ENCODE results near the gene FAM193A. TPM values are rescaled to one million over a fixed set of nuclear protein-coding genes. Genes with fewer than 3 reads are reported as not detected.

FAM193A gene
- total and polyA plus RNA-seq, 9 donors = 12.9 to 24.2 (median 19.7) TPM

GRCh38 chr4:2574009-2574408 is 37.6 kb downstream of the FAM193A start:
- no peak for DNase-seq
- Histone ChIP-seq H3K9me3 (replicated peaks; ENCODE audit: control insufficient read depth, low read depth, low read length) (no peaks in the 10 kb centered on the region), H3K36me3 (ENCODE audit: control insufficient read depth, insufficient read depth, low read length) (peaks cover 8% of the 10 kb centered on the region), H3K27me3 (ENCODE audit: control insufficient read depth, insufficient read depth, low read length) (no peaks in the 10 kb centered on the region), H3K4me1 (ENCODE audit: control insufficient read depth, insufficient read depth, low read length) (peaks cover 13% of the 10 kb centered on the region), H3K27ac (ENCODE audit: low read length) (no peak overlapping the region), H3K4me3 (ENCODE audit: low read length) (no peak overlapping the region)
- WGBS (ENCODE audit: insufficient coverage) = 94% methylated on average over 4 of the region's 7 CpGs

GRCh38 chr4:2574863-2575262 is 38.4 kb downstream of the FAM193A start:
- Histone ChIP-seq H3K27me3 (ENCODE audit: control insufficient read depth, insufficient read depth, low read length) (no peaks in the 10 kb centered on the region), H3K4me3 (ENCODE audit: low read length) (no peak overlapping the region), H3K4me1 (ENCODE audit: control insufficient read depth, insufficient read depth, low read length) (peaks cover 13% of the 10 kb centered on the region), H3K27ac (ENCODE audit: low read length) (no peak overlapping the region), H3K36me3 (ENCODE audit: control insufficient read depth, insufficient read depth, low read length) (peaks cover 4% of the 10 kb centered on the region), H3K9me3 (replicated peaks; ENCODE audit: control insufficient read depth, low read depth, low read length) (no peaks in the 10 kb centered on the region)
- no peak for DNase-seq
- 85% methylated on average over 9 of the region's 9 CpGs for WGBS (ENCODE audit: insufficient coverage)

- peaks cover 4% of the 10 kb centered on the region for H3K36me3 ChIP-seq (ENCODE audit: control insufficient read depth, insufficient read depth, low read length)
- DNase-seq = no peak
- peaks cover 4% of the 10 kb centered on the region for H3K4me1 ChIP-seq (ENCODE audit: control insufficient read depth, insufficient read depth, low read length)
- H3K9me3 ChIP-seq (replicated peaks; ENCODE audit: control insufficient read depth, low read depth, low read length) = peaks cover 5% of the 10 kb centered on the region
- H3K27ac ChIP-seq (ENCODE audit: low read length) = no peak overlapping the region
- no peaks in the 10 kb centered on the region for H3K27me3 ChIP-seq (ENCODE audit: control insufficient read depth, insufficient read depth, low read length)
- no peak overlapping the region for H3K4me3 ChIP-seq (ENCODE audit: low read length)
- 100% methylated on average over 4 of the region's 4 CpGs for WGBS (ENCODE audit: insufficient coverage)
Observed at GRCh38 chr4:2576290-2576689, 39.8 kb downstream of the FAM193A start.

- no peak for DNase-seq
- H3K36me3 ChIP-seq (ENCODE audit: control insufficient read depth, insufficient read depth, low read length) = peaks cover 4% of the 10 kb centered on the region
- H3K27ac ChIP-seq (ENCODE audit: low read length) = no peak overlapping the region
- no CpG with 5 or more reads among the region's 4 CpGs for WGBS (ENCODE audit: insufficient coverage)
- no peaks in the 10 kb centered on the region for H3K27me3 ChIP-seq (ENCODE audit: control insufficient read depth, insufficient read depth, low read length)
- H3K9me3 ChIP-seq (replicated peaks; ENCODE audit: control insufficient read depth, low read depth, low read length) = peaks cover 5% of the 10 kb centered on the region
- peaks cover 4% of the 10 kb centered on the region for H3K4me1 ChIP-seq (ENCODE audit: control insufficient read depth, insufficient read depth, low read length)
- no peak overlapping the region for H3K4me3 ChIP-seq (ENCODE audit: low read length)
Observed at GRCh38 chr4:2578106-2578505, 41.7 kb downstream of the FAM193A start.

GRCh38 chr4:2579910-2580309 is 43.5 kb downstream of the FAM193A start:
- peaks cover 2% of the 10 kb centered on the region for H3K36me3 ChIP-seq (ENCODE audit: control insufficient read depth, insufficient read depth, low read length)
- no peak overlapping the region for H3K27ac ChIP-seq (ENCODE audit: low read length)
- H3K9me3 ChIP-seq (replicated peaks; ENCODE audit: control insufficient read depth, low read depth, low read length) = peaks cover 5% of the 10 kb centered on the region
- peaks cover 9% of the 10 kb centered on the region for H3K4me1 ChIP-seq (ENCODE audit: control insufficient read depth, insufficient read depth, low read length)
- 97% methylated on average over 4 of the region's 5 CpGs for WGBS (ENCODE audit: insufficient coverage)
- DNase-seq = no peak
- no peak overlapping the region for H3K4me3 ChIP-seq (ENCODE audit: low read length)
- no peaks in the 10 kb centered on the region for H3K27me3 ChIP-seq (ENCODE audit: control insufficient read depth, insufficient read depth, low read length)

- 74% methylated on average over 4 of the region's 4 CpGs for WGBS (ENCODE audit: insufficient coverage)
- no peak for DNase-seq
- Histone ChIP-seq H3K4me1 (ENCODE audit: control insufficient read depth, insufficient read depth, low read length) (peaks cover 18% of the 10 kb centered on the region), H3K4me3 (ENCODE audit: low read length) (no peak overlapping the region), H3K27me3 (ENCODE audit: control insufficient read depth, insufficient read depth, low read length) (no peaks in the 10 kb centered on the region), H3K9me3 (replicated peaks; ENCODE audit: control insufficient read depth, low read depth, low read length) (peaks cover 5% of the 10 kb centered on the region), H3K27ac (ENCODE audit: low read length) (peak overlapping the region; percentile 13), H3K36me3 (ENCODE audit: control insufficient read depth, insufficient read depth, low read length) (no peaks in the 10 kb centered on the region)
Observed at GRCh38 chr4:2583092-2583491, 46.6 kb downstream of the FAM193A start.

GRCh38 chr4:2583517-2583916 is 47.1 kb downstream of the FAM193A start:
- Histone ChIP-seq H3K27me3 (ENCODE audit: control insufficient read depth, insufficient read depth, low read length) (no peaks in the 10 kb centered on the region), H3K36me3 (ENCODE audit: control insufficient read depth, insufficient read depth, low read length) (no peaks in the 10 kb centered on the region), H3K4me1 (ENCODE audit: control insufficient read depth, insufficient read depth, low read length) (peaks cover 18% of the 10 kb centered on the region), H3K9me3 (replicated peaks; ENCODE audit: control insufficient read depth, low read depth, low read length) (peaks cover 5% of the 10 kb centered on the region), H3K4me3 (ENCODE audit: low read length) (no peak overlapping the region), H3K27ac (ENCODE audit: low read length) (peak overlapping the region; percentile 13)
- no peak for DNase-seq
- 31% methylated on average over 3 of the region's 4 CpGs for WGBS (ENCODE audit: insufficient coverage)

GRCh38 chr4:2586502-2586901 is 50.1 kb downstream of the FAM193A start:
- WGBS (ENCODE audit: insufficient coverage) = no CpG with 5 or more reads among the region's 5 CpGs
- no peak overlapping the region for H3K4me3 ChIP-seq (ENCODE audit: low read length)
- no peak for DNase-seq
- H3K27ac ChIP-seq (ENCODE audit: low read length) = no peak overlapping the region
- H3K9me3 ChIP-seq (replicated peaks; ENCODE audit: control insufficient read depth, low read depth, low read length) = no peaks in the 10 kb centered on the region
- H3K36me3 ChIP-seq (ENCODE audit: control insufficient read depth, insufficient read depth, low read length) = no peaks in the 10 kb centered on the region
- peaks cover 18% of the 10 kb centered on the region for H3K4me1 ChIP-seq (ENCODE audit: control insufficient read depth, insufficient read depth, low read length)
- H3K27me3 ChIP-seq (ENCODE audit: control insufficient read depth, insufficient read depth, low read length) = no peaks in the 10 kb centered on the region

- DNase-seq = no peak
- H3K9me3 ChIP-seq (replicated peaks; ENCODE audit: control insufficient read depth, low read depth, low read length) = no peaks in the 10 kb centered on the region
- H3K27ac ChIP-seq (ENCODE audit: low read length) = no peak overlapping the region
- 70% methylated on average over 3 of the region's 8 CpGs for WGBS (ENCODE audit: insufficient coverage)
- H3K27me3 ChIP-seq (ENCODE audit: control insufficient read depth, insufficient read depth, low read length) = no peaks in the 10 kb centered on the region
- no peak overlapping the region for H3K4me3 ChIP-seq (ENCODE audit: low read length)
- H3K36me3 ChIP-seq (ENCODE audit: control insufficient read depth, insufficient read depth, low read length) = no peaks in the 10 kb centered on the region
- H3K4me1 ChIP-seq (ENCODE audit: control insufficient read depth, insufficient read depth, low read length) = peaks cover 18% of the 10 kb centered on the region
Observed at GRCh38 chr4:2587213-2587823, 50.9 kb downstream of the FAM193A start.

- H3K9me3 ChIP-seq (replicated peaks; ENCODE audit: control insufficient read depth, low read depth, low read length) = no peaks in the 10 kb centered on the region
- H3K27me3 ChIP-seq (ENCODE audit: control insufficient read depth, insufficient read depth, low read length) = no peaks in the 10 kb centered on the region
- no peak for DNase-seq
- peaks cover 17% of the 10 kb centered on the region for H3K4me1 ChIP-seq (ENCODE audit: control insufficient read depth, insufficient read depth, low read length)
- H3K4me3 ChIP-seq (ENCODE audit: low read length) = no peak overlapping the region
- H3K27ac ChIP-seq (ENCODE audit: low read length) = no peak overlapping the region
- H3K36me3 ChIP-seq (ENCODE audit: control insufficient read depth, insufficient read depth, low read length) = no peaks in the 10 kb centered on the region
- no CpG with 5 or more reads among the region's 3 CpGs for WGBS (ENCODE audit: insufficient coverage)
Observed at GRCh38 chr4:2588259-2588658, 51.8 kb downstream of the FAM193A start.

GRCh38 chr4:2591189-2591588 is 54.7 kb downstream of the FAM193A start:
- H3K4me3 ChIP-seq (ENCODE audit: low read length) = no peak overlapping the region
- peaks cover 19% of the 10 kb centered on the region for H3K4me1 ChIP-seq (ENCODE audit: control insufficient read depth, insufficient read depth, low read length)
- 50% methylated on average over 6 of the region's 8 CpGs for WGBS (ENCODE audit: insufficient coverage)
- H3K9me3 ChIP-seq (replicated peaks; ENCODE audit: control insufficient read depth, low read depth, low read length) = no peaks in the 10 kb centered on the region
- H3K36me3 ChIP-seq (ENCODE audit: control insufficient read depth, insufficient read depth, low read length) = peaks cover under 1% of the 10 kb centered on the region
- no peaks in the 10 kb centered on the region for H3K27me3 ChIP-seq (ENCODE audit: control insufficient read depth, insufficient read depth, low read length)
- no peak overlapping the region for H3K27ac ChIP-seq (ENCODE audit: low read length)
- DNase-seq = no peak

All from muscle of leg (tissue), 11 donors.